GM12872 (cell line): Measurements from ENCODE around the gene FCER1A.

Source experiments
- CTCF ChIP-seq: IDR thresholded peaks from 3 replicates; pipeline ENCODE4 v1.5.1; 2011; ENCODE audit warnings: low read depth, mild to moderate bottlenecking, low read length, moderate library complexity; ENCODE audit not compliant: insufficient read depth

Gene FCER1A

GRCh38 chr1:159282118-159282517, 20.0 kb upstream of the FCER1A start:
- TF ChIP-seq CTCF = no peak

- no peak for TF ChIP-seq CTCF
Observed at GRCh38 chr1:159289060-159289459, 13.1 kb upstream of the FCER1A start.

GRCh38 chr1:159291424-159291823, 10.7 kb upstream of the FCER1A start:
- TF ChIP-seq CTCF = no peak

- no peak for TF ChIP-seq CTCF
Observed at GRCh38 chr1:159296706-159297375, 5.3 kb upstream of the FCER1A start.

GRCh38 chr1:159300146-159300545, 2.0 kb upstream of the FCER1A start:
- no peak for TF ChIP-seq CTCF

GRCh38 chr1:159307346-159308020, 5.3 kb downstream of the FCER1A start:
- no peak for TF ChIP-seq CTCF

- no peak for TF ChIP-seq CTCF
Observed at GRCh38 chr1:159311679-159312078, 9.5 kb downstream of the FCER1A start.
